Measurements from ENCODE around the gene IFI27L2. TPM values are rescaled to one million over a fixed set of nuclear protein-coding genes. Genes with fewer than 3 reads are reported as not detected.

The IFI27L2 gene
- total RNA-seq, 8 experiments from 2014 or later: 48.8 to 239 (median 90.8) TPM

- peak overlapping the region in 3 of 5 donors; percentile 40 to 44 (median 40) for H3K4me3 ChIP-seq
- H3K4me1 ChIP-seq (replicated peaks in 1 of 2): peaks cover 11 to 12% of the 10 kb centered on the region in 2 donors
- no peak for ATAC-seq (replicated peaks in 6 of 8)
- in situ Hi-C loops (cut with MboI; ENCODE audit: low pct_unique_long_range_greater_than_20kb in 2 of 9, low sequenced_read_pairs in 9 of 9, unreplicated experiment in 9 of 9): loop anchor here in 1 of 9 experiments (25.0 kb wide), 1 partner anchor 191 kb away; the partner anchor contains the start of gene FAM181A
- WGBS, 10 experiments: 40 to 100% (median 77%) methylated on average over 1 to 3 of the region's 14 CpGs; no CpG with 5 or more reads in 6 of the 10 experiments
- H3K27ac ChIP-seq: peak overlapping the region in 1 of 2 donors; percentile 81
Measured at GRCh38 chr14:94128216-94128839, 1.1 kb downstream of the IFI27L2 start.

- 70 to 100% (median 96%) methylated on average over 1 to 5 of the region's 6 CpGs; no CpG with 5 or more reads in 4 of the 10 experiments for WGBS, 10 experiments
- in situ Hi-C loops (cut with MboI; ENCODE audit: low pct_unique_long_range_greater_than_20kb in 2 of 9, low sequenced_read_pairs in 9 of 9, unreplicated experiment in 9 of 9): loop anchor here in 1 of 9 experiments (25.0 kb wide), 1 partner anchor 190 kb away; the partner anchor contains the start of gene FAM181A
- Histone ChIP-seq H3K4me1 (replicated peaks in 1 of 2) (peaks cover 11 to 12% of the 10 kb centered on the region in 2 donors), H3K27ac (no peak overlapping the region), H3K4me3 (no peak overlapping the region)
- ATAC-seq (replicated peaks in 6 of 8): no peak
Measured at GRCh38 chr14:94127330-94127729, 2.1 kb downstream of the IFI27L2 start.

- in situ Hi-C loops (cut with MboI; ENCODE audit: low pct_unique_long_range_greater_than_20kb in 2 of 9, low sequenced_read_pairs in 9 of 9, unreplicated experiment in 9 of 9): loop anchor here in 1 of 9 experiments (25.0 kb wide), 1 partner anchor 189 kb away; the partner anchor contains the start of gene FAM181A
Measured at GRCh38 chr14:94126800-94127199, 2.6 kb downstream of the IFI27L2 start.

GRCh38 chr14:94126419-94126677 is 3.1 kb downstream of the IFI27L2 start:
- Histone ChIP-seq H3K4me1 (replicated peaks in 1 of 2) (peaks cover 11 to 12% of the 10 kb centered on the region in 2 donors), H3K27ac (no peak overlapping the region), H3K4me3 (no peak overlapping the region)
- in situ Hi-C loops (cut with MboI; ENCODE audit: low pct_unique_long_range_greater_than_20kb in 2 of 9, low sequenced_read_pairs in 9 of 9, unreplicated experiment in 9 of 9): loop anchor here in 1 of 9 experiments (25.0 kb wide), 1 partner anchor 189 kb away; the partner anchor contains the start of gene FAM181A
- ATAC-seq (replicated peaks in 6 of 8): no peak
- WGBS, 10 experiments: 40 to 100% (median 87%) methylated on average over 1 of the region's 1 CpG; no CpG with 5 or more reads in 2 of the 10 experiments

More at GRCh38 chr14:94126800-94127199, 2.6 kb downstream of the IFI27L2 start:
- WGBS, 10 experiments: 63 to 92% (median 74%) methylated on average over 2 to 4 of the region's 5 CpGs; no CpG with 5 or more reads in 4 of the 10 experiments
- Histone ChIP-seq H3K27ac (no peak overlapping the region), H3K4me3 (no peak overlapping the region), H3K4me1 (replicated peaks in 1 of 2) (peaks cover 11 to 12% of the 10 kb centered on the region in 2 donors)
- no peak for ATAC-seq (replicated peaks in 6 of 8)

GRCh38 chr14:94125659-94126418 is 3.6 kb downstream of the IFI27L2 start:
- 66 to 100% (median 90%) methylated on average over 1 to 3 of the region's 6 CpGs; no CpG with 5 or more reads in 2 of the 10 experiments for WGBS, 10 experiments
- H3K4me3 ChIP-seq: no peak overlapping the region
- in situ Hi-C loops (cut with MboI; ENCODE audit: low pct_unique_long_range_greater_than_20kb in 2 of 9, low sequenced_read_pairs in 9 of 9, unreplicated experiment in 9 of 9): loop anchor here in 1 of 9 experiments (25.0 kb wide), 1 partner anchor 189 kb away; the partner anchor contains the start of gene FAM181A
- H3K4me1 ChIP-seq (replicated peaks in 1 of 2): peaks cover 11 to 12% of the 10 kb centered on the region in 2 donors
- ATAC-seq (replicated peaks in 6 of 8): no peak
- no peak overlapping the region for H3K27ac ChIP-seq

- in situ Hi-C loops (cut with MboI; ENCODE audit: low pct_unique_long_range_greater_than_20kb in 2 of 9, low sequenced_read_pairs in 9 of 9, unreplicated experiment in 9 of 9): loop anchor here in 1 of 9 experiments (25.0 kb wide), 1 partner anchor 187 kb away; the partner anchor contains the start of gene FAM181A
- WGBS, 10 experiments: 57 to 100% (median 82%) methylated on average over 1 to 6 of the region's 9 CpGs; no CpG with 5 or more reads in 1 of the 10 experiments
- Histone ChIP-seq H3K4me1 (replicated peaks in 1 of 2) (peaks cover 5 to 9% of the 10 kb centered on the region in 2 donors), H3K4me3 (no peak overlapping the region), H3K27ac (no peak overlapping the region)
- no peak for ATAC-seq (replicated peaks in 6 of 8)
Measured at GRCh38 chr14:94124582-94125377, 4.6 kb downstream of the IFI27L2 start.

- in situ Hi-C loops (cut with MboI; ENCODE audit: low pct_unique_long_range_greater_than_20kb in 2 of 9, low sequenced_read_pairs in 9 of 9, unreplicated experiment in 9 of 9): no loop called here
- H3K27ac ChIP-seq: no peak overlapping the region
- ATAC-seq (replicated peaks in 6 of 8): no peak
- H3K4me3 ChIP-seq: no peak overlapping the region
- 67 to 100% (median 100%) methylated on average over 1 of the region's 1 CpG; no CpG with 5 or more reads in 7 of the 10 experiments for WGBS, 10 experiments
- H3K4me1 ChIP-seq (replicated peaks in 1 of 2): peaks cover 5 to 8% of the 10 kb centered on the region in 2 donors
Measured at GRCh38 chr14:94123868-94124267, 5.5 kb downstream of the IFI27L2 start.

- WGBS, 10 experiments: 40 to 100% (median 100%) methylated on average over 1 to 2 of the region's 9 CpGs; no CpG with 5 or more reads in 5 of the 10 experiments
- in situ Hi-C loops (cut with MboI; ENCODE audit: low pct_unique_long_range_greater_than_20kb in 2 of 9, low sequenced_read_pairs in 9 of 9, unreplicated experiment in 9 of 9): no loop called here
- no peak for ATAC-seq (replicated peaks in 6 of 8)
- H3K27ac ChIP-seq: no peak overlapping the region
- H3K4me3 ChIP-seq: no peak overlapping the region
- H3K4me1 ChIP-seq (replicated peaks in 1 of 2): peaks cover 0 to 2% of the 10 kb centered on the region in 2 donors
Measured at GRCh38 chr14:94123296-94123695, 6.1 kb downstream of the IFI27L2 start.

- H3K4me1 ChIP-seq (replicated peaks in 1 of 2): no peaks in the 10 kb centered on the region
- no peak overlapping the region for H3K4me3 ChIP-seq
- no peak overlapping the region for H3K27ac ChIP-seq
- 40 to 100% (median 73%) methylated on average over 1 to 2 of the region's 3 CpGs; no CpG with 5 or more reads in 4 of the 10 experiments for WGBS, 10 experiments
- no peak for ATAC-seq (replicated peaks in 6 of 8)
- in situ Hi-C loops (cut with MboI; ENCODE audit: low pct_unique_long_range_greater_than_20kb in 2 of 9, low sequenced_read_pairs in 9 of 9, unreplicated experiment in 9 of 9): no loop called here
Measured at GRCh38 chr14:94122438-94122837, 7.0 kb downstream of the IFI27L2 start.

GRCh38 chr14:94121485-94121884 is 7.9 kb downstream of the IFI27L2 start:
- Histone ChIP-seq H3K4me1 (replicated peaks in 1 of 2) (no peaks in the 10 kb centered on the region), H3K4me3 (no peak overlapping the region), H3K27ac (no peak overlapping the region)
- ATAC-seq (replicated peaks in 6 of 8): no peak
- in situ Hi-C loops (cut with MboI; ENCODE audit: low pct_unique_long_range_greater_than_20kb in 2 of 9, low sequenced_read_pairs in 9 of 9, unreplicated experiment in 9 of 9): no loop called here
- WGBS, 10 experiments: 40 to 70% methylated on average over 2 to 3 of the region's 3 CpGs; no CpG with 5 or more reads in 8 of the 10 experiments

GRCh38 chr14:94120667-94121340 is 8.6 kb downstream of the IFI27L2 start:
- H3K4me3 ChIP-seq: no peak overlapping the region
- peak in 3 of 8 experiments; percentile 27 to 52 (median 44) for ATAC-seq (replicated peaks in 6 of 8)
- no peak overlapping the region for H3K27ac ChIP-seq
- 40 to 84% (median 63%) methylated on average over 1 to 5 of the region's 5 CpGs; no CpG with 5 or more reads in 3 of the 10 experiments for WGBS, 10 experiments
- in situ Hi-C loops (cut with MboI; ENCODE audit: low pct_unique_long_range_greater_than_20kb in 2 of 9, low sequenced_read_pairs in 9 of 9, unreplicated experiment in 9 of 9): no loop called here
- H3K4me1 ChIP-seq (replicated peaks in 1 of 2): no peaks in the 10 kb centered on the region

GRCh38 chr14:94119071-94119470 is 10.3 kb downstream of the IFI27L2 start:
- in situ Hi-C loops (cut with MboI; ENCODE audit: low pct_unique_long_range_greater_than_20kb in 2 of 9, low sequenced_read_pairs in 9 of 9, unreplicated experiment in 9 of 9): no loop called here
- Histone ChIP-seq H3K4me1 (replicated peaks in 1 of 2) (no peaks in the 10 kb centered on the region), H3K4me3 (no peak overlapping the region), H3K27ac (no peak overlapping the region)
- ATAC-seq (replicated peaks in 6 of 8): no peak
